Islet of Langerhans (tissue), 1 donor: ENCODE data around the gene RASSF1.

Experiments
- FAIRE-seq: peaks from one replicate; lab custom pipeline; 2011; peaks lifted over from hg19 to GRCh38; lab: Jason Lieb, UNC

RASSF1 gene

GRCh38 chr3:50299929-50300680 is 40.5 kb downstream of the RASSF1 start:
- no peak for FAIRE-seq

GRCh38 chr3:50299638-50299928 is 41.1 kb downstream of the RASSF1 start:
- no peak for FAIRE-seq

- peak; percentile 56 for FAIRE-seq
Measured at GRCh38 chr3:50298836-50299637, 41.6 kb downstream of the RASSF1 start, which contains the start of the genes HYAL3 and NAA80. HYAL3 (minus strand) TSS chr3:50299405; CDS start chr3:50295602, 3,803 bp downstream. NAA80 (minus strand) TSS chr3:50299405; CDS start chr3:50297463, 1,942 bp downstream.

- no peak for FAIRE-seq
Measured at GRCh38 chr3:50297896-50298725, 42.5 kb downstream of the RASSF1 start.

- FAIRE-seq = no peak
Measured at GRCh38 chr3:50297384-50297775, 43.3 kb downstream of the RASSF1 start.

GRCh38 chr3:50296721-50297383 is 43.8 kb downstream of the RASSF1 start:
- no peak for FAIRE-seq

- no peak for FAIRE-seq
Measured at GRCh38 chr3:50295553-50296431, 44.8 kb downstream of the RASSF1 start.

GRCh38 chr3:50294492-50295403 is 45.9 kb downstream of the RASSF1 start:
- no peak for FAIRE-seq

GRCh38 chr3:50294089-50294488 is 46.5 kb downstream of the RASSF1 start:
- no peak for FAIRE-seq

GRCh38 chr3:50293079-50293801 is 47.4 kb downstream of the RASSF1 start:
- FAIRE-seq = no peak

- FAIRE-seq = peak; percentile 84
Measured at GRCh38 chr3:50292159-50293078, 48.2 kb downstream of the RASSF1 start, which contains the start of gene IFRD2. IFRD2 (minus strand) TSS chr3:50292429; CDS start chr3:50292274, 155 bp downstream.

- FAIRE-seq = no peak
Measured at GRCh38 chr3:50290161-50290641, 50.4 kb downstream of the RASSF1 start.

- FAIRE-seq = no peak
Measured at GRCh38 chr3:50289130-50289529, 51.5 kb downstream of the RASSF1 start.

GRCh38 chr3:50288387-50289007 is 52.1 kb downstream of the RASSF1 start:
- no peak for FAIRE-seq

- no peak for FAIRE-seq
Measured at GRCh38 chr3:50287262-50287661, 53.4 kb downstream of the RASSF1 start.

GRCh38 chr3:50286322-50287227 is 54.1 kb downstream of the RASSF1 start:
- no peak for FAIRE-seq
